Tibial artery (tissue), 4 donors: ENCODE data around the gene CEACAM5.

Experiments used
- DNase-seq, 2 donors: peaks; one replicate each; pipeline ENCODE4 v3.0.0-alpha.2; 2019
- H3K27ac ChIP-seq, 2 donors: fragments of 200-600 bp; sonication (generic) in 1 of 2; 1 replicate in 1 of 2; 2 replicates in 1 of 2; pipeline ENCODE4 v1.5.1; 2018 to 2019; ENCODE audit warnings: mild to moderate bottlenecking in 1 of 2
- H3K27me3 ChIP-seq, 2 donors: fragments of 200-600 bp; sonication (generic) in 1 of 2; one replicate each; pipeline versions ENCODE4 v1.5.1 to v1.6.0; 2016 to 2019
- H3K36me3 ChIP-seq, 3 donors: fragments of 200-600 bp; sonication (generic) in 2 of 3; one replicate each; pipeline ENCODE4 v1.5.1; 2016 to 2019; ENCODE audit warnings: mild to moderate bottlenecking in 2 of 3
- H3K4me1 ChIP-seq, 4 donors: fragments of 200-600 bp; sonication (generic) in 2 of 4; 1 replicate in 3 of 4; 2 replicates in 1 of 4; pipeline ENCODE4 v1.5.1; 2016 to 2019
- H3K4me3 ChIP-seq, 2 donors: fragments of 200-600 bp; sonication (generic) in 1 of 2; 1 replicate in 1 of 2; 2 replicates in 1 of 2; pipeline ENCODE4 v1.5.1; 2018 to 2019; ENCODE audit warnings: mild to moderate bottlenecking in 2 of 2
- H3K9me3 ChIP-seq, 3 donors: fragments of 200-600 bp; sonication (generic) in 1 of 3; one replicate each; pipeline ENCODE4 v1.5.1; 2016 to 2019
- CTCF ChIP-seq, 2 experiments: fragments of 200-600 bp in 1 of 2; fragments of 450-650 bp in 1 of 2; IDR thresholded peaks; one replicate each; pipeline ENCODE4 v1.5.1; 2017 to 2019; ENCODE audit warnings: antibody characterized with exemption in 2 of 2, mild to moderate bottlenecking in 1 of 2, moderate library complexity in 1 of 2
- intact Hi-C: fragments of 100-400 bp; cut with DNase I; formaldehyde crosslinking; loops from one replicate; pipeline ENCODE4 v1.15.0; 2023; ENCODE audit warnings: low total_unique reads

CEACAM5 gene

GRCh38 chr19:41701401-41702075 lies 6.9 kb upstream of the CEACAM5 start:
- no peaks in the 10 kb centered on the region for H3K4me1 ChIP-seq
- intact Hi-C loops = no loop called here
- H3K4me3 ChIP-seq = no peak overlapping the region
- no peaks in the 10 kb centered on the region for H3K9me3 ChIP-seq
- no peak for DNase-seq
- TF ChIP-seq CTCF (IDR thresholded peaks at IDR 0.05) = no peak
- H3K27ac ChIP-seq = no peak overlapping the region
- peaks cover 0 to 9% of the 10 kb centered on the region in 2 donors for H3K27me3 ChIP-seq
- H3K36me3 ChIP-seq = no peaks in the 10 kb centered on the region

GRCh38 chr19:41702171-41702651 lies 6.2 kb upstream of the CEACAM5 start:
- H3K9me3 ChIP-seq = no peaks in the 10 kb centered on the region
- H3K4me1 ChIP-seq = no peaks in the 10 kb centered on the region
- TF ChIP-seq CTCF (IDR thresholded peaks at IDR 0.05) = no peak
- no peak overlapping the region for H3K4me3 ChIP-seq
- H3K36me3 ChIP-seq = no peaks in the 10 kb centered on the region
- peaks cover 0 to 16% of the 10 kb centered on the region in 2 donors for H3K27me3 ChIP-seq
- H3K27ac ChIP-seq = no peak overlapping the region
- intact Hi-C loops = no loop called here
- no peak for DNase-seq

GRCh38 chr19:41703602-41704293 lies 4.7 kb upstream of the CEACAM5 start:
- H3K4me1 ChIP-seq = no peaks in the 10 kb centered on the region
- H3K27me3 ChIP-seq = peaks cover 0 to 29% of the 10 kb centered on the region in 2 donors
- H3K27ac ChIP-seq = no peak overlapping the region
- intact Hi-C loops = no loop called here
- no peak overlapping the region for H3K4me3 ChIP-seq
- H3K36me3 ChIP-seq = no peaks in the 10 kb centered on the region
- DNase-seq = peak in 1 of 2 donors; percentile 37
- H3K9me3 ChIP-seq = no peaks in the 10 kb centered on the region
- TF ChIP-seq CTCF (IDR thresholded peaks at IDR 0.05) = no peak

GRCh38 chr19:41705393-41706174 lies 2.8 kb upstream of the CEACAM5 start:
- Histone ChIP-seq H3K27me3 (peaks cover 0 to 31% of the 10 kb centered on the region in 2 donors), H3K4me1 (no peaks in the 10 kb centered on the region), H3K9me3 (no peaks in the 10 kb centered on the region), H3K36me3 (no peaks in the 10 kb centered on the region), H3K4me3 (no peak overlapping the region), H3K27ac (no peak overlapping the region)
- intact Hi-C loops = no loop called here
- TF ChIP-seq CTCF (IDR thresholded peaks at IDR 0.05) = no peak
- DNase-seq = peak in 1 of 2 donors; percentile 52

GRCh38 chr19:41706741-41707501 lies 1.5 kb upstream of the CEACAM5 start:
- Histone ChIP-seq H3K27me3 (peaks cover 0 to 31% of the 10 kb centered on the region in 2 donors), H3K36me3 (no peaks in the 10 kb centered on the region), H3K4me3 (no peak overlapping the region), H3K27ac (no peak overlapping the region), H3K9me3 (no peaks in the 10 kb centered on the region), H3K4me1 (no peaks in the 10 kb centered on the region)
- DNase-seq = peak in 1 of 2 donors; percentile 59
- TF ChIP-seq CTCF (IDR thresholded peaks at IDR 0.05) = peak in 1 of 2 experiments; percentile 21
- intact Hi-C loops = no loop called here
